ENCODE measurements around the gene SLC22A23.

SLC22A23 gene

DNA sequence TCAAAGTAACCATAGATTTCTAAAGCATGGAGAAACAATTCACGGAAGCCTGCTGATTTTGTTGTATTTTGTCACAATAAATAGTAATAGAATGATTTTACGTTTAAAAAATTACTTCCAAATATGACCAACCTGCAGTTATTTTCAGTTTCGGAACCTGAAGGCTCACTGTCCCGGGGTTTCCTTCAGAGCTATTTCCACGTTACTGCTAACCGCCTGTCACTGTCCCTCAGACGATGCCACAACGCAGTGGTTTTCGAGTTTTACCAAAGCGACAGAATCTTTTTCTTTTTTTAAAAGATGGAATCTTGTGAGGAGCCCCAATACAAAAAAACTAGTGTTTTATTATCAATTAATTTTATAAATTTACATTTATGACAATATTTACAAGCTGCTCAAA is 157.6 kb downstream of the SLC22A23 start:
- H3K4me3 ChIP-seq (ENCODE audit: low read depth, low read length): no peak overlapping the region
- TF ChIP-seq, protein P1, sequence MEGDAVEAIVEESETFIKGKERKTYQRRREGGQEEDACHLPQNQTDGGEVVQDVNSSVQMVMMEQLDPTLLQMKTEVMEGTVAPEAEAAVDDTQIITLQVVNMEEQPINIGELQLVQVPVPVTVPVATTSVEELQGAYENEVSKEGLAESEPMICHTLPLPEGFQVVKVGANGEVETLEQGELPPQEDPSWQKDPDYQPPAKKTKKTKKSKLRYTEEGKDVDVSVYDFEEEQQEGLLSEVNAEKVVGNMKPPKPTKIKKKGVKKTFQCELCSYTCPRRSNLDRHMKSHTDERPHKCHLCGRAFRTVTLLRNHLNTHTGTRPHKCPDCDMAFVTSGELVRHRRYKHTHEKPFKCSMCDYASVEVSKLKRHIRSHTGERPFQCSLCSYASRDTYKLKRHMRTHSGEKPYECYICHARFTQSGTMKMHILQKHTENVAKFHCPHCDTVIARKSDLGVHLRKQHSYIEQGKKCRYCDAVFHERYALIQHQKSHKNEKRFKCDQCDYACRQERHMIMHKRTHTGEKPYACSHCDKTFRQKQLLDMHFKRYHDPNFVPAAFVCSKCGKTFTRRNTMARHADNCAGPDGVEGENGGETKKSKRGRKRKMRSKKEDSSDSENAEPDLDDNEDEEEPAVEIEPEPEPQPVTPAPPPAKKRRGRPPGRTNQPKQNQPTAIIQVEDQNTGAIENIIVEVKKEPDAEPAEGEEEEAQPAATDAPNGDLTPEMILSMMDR (IDR thresholded peaks at IDR 0.05; ENCODE audit: low read depth, low read length): no peak

DNA sequence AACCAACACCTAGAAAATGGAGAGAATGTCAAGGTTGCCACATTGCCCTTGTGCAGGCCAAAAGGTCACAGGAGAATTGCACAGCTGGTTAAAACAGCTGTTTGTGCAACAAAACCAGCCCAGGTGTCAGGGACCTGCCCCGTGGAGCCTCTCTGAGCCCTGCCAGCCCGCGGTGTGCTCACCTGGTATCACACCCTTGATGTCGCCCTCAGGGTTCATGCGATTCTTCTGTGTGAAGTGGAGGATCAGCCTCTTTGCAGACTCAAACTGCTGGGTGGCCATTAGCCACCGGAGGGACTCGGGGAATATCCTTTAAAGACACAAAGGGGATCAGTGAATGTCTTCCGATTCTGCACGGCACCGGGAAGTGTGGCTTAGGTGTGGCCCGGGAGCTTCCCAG is 158.9 kb downstream of the SLC22A23 start:
- TF ChIP-seq, protein P1 (IDR thresholded peaks at IDR 0.05; ENCODE audit: low read depth, low read length): no peak

DNA sequence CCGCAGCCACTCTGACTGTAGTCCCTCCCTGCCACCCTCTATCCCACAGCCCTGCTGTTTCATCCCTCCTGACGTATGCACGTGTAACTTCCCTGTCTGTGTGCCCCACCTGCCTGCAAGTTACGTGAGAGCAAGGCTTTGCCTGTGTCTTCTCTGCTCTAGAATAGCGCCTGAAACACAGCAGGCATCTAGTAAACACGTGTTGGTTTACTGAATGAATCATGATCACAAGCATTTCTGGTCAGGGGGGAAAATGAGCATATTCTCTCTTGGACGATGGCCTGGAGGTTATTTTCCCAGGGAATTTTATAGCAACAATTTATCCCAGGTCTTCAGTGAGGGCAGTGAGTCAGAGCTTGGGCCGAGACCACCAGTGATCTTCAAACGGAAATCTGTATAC is 159.8 kb downstream of the SLC22A23 start:
- no peak overlapping the region for H3K4me3 ChIP-seq (ENCODE audit: low read depth, low read length)
- TF ChIP-seq, protein P1 (IDR thresholded peaks at IDR 0.05; ENCODE audit: low read depth, low read length): no peak

More for the DNA sequence above, 158.9 kb downstream of the SLC22A23 start:
- H3K4me3 ChIP-seq (ENCODE audit: low read depth, low read length): no peak overlapping the region

DNA sequence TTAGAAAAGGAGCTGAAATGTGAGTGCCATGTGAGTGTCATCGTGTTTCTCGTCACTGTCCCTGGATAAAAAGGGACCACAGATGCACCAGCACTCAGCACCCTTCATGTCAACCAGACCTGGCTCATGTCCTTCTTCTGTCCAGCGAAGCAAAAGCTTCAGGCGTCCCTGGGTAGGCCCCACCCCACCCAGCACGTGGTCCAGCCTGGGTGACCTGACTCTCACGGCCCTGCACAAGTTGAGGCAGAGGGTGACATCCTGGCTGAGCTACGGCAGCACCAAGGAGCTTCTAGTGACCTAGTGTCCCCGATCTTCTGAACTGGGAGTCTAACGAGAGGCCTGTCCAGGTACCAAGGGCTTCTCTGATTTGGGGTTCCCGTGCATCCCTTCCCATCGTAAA is 160.3 kb downstream of the SLC22A23 start:
- no peak overlapping the region for H3K4me3 ChIP-seq (ENCODE audit: low read depth, low read length)
- TF ChIP-seq, protein P1 (IDR thresholded peaks at IDR 0.05; ENCODE audit: low read depth, low read length): no peak

DNA sequence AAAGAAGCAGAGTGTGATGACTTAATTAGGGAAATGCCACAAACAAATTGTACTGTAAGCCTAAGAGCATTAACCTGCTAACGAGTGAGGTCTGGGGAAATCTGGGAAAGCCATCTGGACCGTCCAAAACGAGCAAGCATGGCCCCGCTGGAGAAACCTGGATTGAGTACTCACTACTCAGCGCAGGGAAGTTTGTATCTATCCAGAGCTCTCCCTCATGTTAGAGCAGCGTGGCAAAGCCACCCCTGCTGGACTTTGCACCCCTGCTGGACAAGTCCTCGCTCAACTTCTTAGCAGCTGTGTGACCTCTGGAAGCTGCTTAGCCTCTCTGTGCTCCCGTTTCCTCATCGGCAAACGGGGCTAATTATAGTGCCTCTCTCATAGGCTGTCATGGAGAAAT is 160.8 kb downstream of the SLC22A23 start:
- TF ChIP-seq, protein P1 (IDR thresholded peaks at IDR 0.05; ENCODE audit: low read depth, low read length): no peak
- no peak overlapping the region for H3K4me3 ChIP-seq (ENCODE audit: low read depth, low read length)

DNA sequence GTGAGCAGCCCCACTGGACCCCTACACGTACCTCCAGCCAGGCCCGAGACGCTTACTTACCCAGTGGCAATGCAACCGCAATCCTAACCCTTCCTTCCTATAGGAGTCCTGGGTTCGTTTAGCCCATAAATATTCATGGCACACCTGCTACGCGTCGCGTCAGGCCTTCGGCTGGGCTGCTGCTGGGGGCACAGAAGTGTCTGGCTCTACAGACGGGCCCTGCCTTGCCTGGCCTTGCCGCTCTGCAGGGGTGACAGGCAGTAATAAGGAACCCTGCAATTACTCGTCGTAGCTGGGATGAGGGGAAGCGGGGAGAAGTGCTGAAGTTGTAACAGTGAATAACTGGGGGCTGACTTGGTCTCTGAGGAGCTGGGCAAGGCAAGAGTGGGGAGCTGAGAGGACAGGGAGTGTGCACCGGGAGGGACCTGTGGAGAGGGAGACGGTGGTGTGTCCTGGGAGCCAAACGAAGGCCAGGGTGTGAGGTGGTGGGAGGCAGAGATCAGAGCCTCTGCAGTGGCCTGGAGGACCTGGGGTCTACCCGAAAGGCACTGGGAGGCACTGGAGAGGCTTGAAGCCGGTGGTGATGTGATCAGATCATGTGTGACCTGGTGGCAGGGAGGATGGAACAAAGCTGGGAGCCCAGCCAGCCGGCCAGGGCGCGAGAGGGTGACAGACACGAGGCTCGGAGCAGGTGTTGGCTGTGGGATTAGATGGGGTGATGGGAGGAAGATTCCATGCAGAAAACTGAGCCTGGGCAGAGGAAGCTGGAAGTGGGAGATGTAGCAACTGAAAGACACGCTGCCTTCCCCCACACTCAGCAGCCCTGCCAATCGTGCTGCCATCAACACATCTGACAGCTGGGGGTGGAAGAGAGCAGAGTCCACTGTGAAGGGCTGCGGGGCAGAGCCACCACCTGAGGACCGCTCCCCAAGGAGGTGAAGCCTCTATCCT is 161.7 kb downstream of the SLC22A23 start:
- H3K4me3 ChIP-seq (ENCODE audit: low read depth, low read length): no peak overlapping the region
- TF ChIP-seq, protein P1 (IDR thresholded peaks at IDR 0.05; ENCODE audit: low read depth, low read length): no peak

DNA sequence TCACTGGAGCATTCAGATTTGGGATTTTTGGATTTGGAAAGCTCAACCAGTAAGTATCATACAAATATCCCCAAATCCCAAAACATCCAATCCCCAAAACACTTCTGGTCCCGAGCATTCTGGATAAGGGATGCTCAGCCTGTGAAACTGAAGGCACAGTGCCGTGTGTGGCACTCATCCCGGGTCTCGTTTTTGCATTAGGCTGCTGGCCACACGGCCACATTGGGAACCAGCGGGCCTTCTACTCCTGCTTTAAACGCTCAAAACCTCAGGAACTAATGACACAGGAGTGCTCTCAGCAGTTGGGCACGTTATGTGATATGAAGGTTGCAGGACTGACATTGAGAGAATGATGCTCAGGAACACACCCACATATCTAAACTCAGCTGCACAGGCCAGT is 162.5 kb downstream of the SLC22A23 start:
- TF ChIP-seq, protein P1 (IDR thresholded peaks at IDR 0.05; ENCODE audit: low read depth, low read length): no peak
- no peak overlapping the region for H3K4me3 ChIP-seq (ENCODE audit: low read depth, low read length)

Measured in WI38 (cell line).